Endothelial cell of umbilical vein (primary cell): ENCODE measurements around the gene NPB.

Source experiments
- CTCF ChIP-seq, 2 donors: IDR thresholded peaks; 1 replicate in 1 of 2; 2 replicates in 1 of 2; pipeline ENCODE4 v1.5.1; 2011; ENCODE audit warnings: low read length in 2 of 2, mild to moderate bottlenecking in 2 of 2, moderate library complexity in 2 of 2, control low read depth in 1 of 2, inconsistent platforms in 1 of 2, low read depth in 1 of 2; ENCODE audit not compliant: insufficient read depth in 1 of 2; ENCODE audit errors: extremely low read depth in 1 of 2
- POLR2A ChIP-seq: IDR thresholded peaks from 2 replicates; pipeline ENCODE4 v1.6.1; 2012; ENCODE audit warnings: low read depth, mild to moderate bottlenecking, control low read depth, low read length

GRCh38 chr17:81920612-81921536, 18.8 kb downstream of the NPB start:
- no peak for TF ChIP-seq CTCF (IDR thresholded peaks at IDR 0.05; ENCODE audit: extremely low read depth in 1 of 2, insufficient read depth in 1 of 2, low read depth in 1 of 2, low read length in 2 of 2)
- no peak for TF ChIP-seq POLR2A
